Measurements from ENCODE around the gene NDUFA13.

Gene NDUFA13

GRCh38 chr19:19489804-19490204, 26.2 kb upstream of the NDUFA13 start:
- no peak for DNase-seq

GRCh38 chr19:19490214-19490968, 25.6 kb upstream of the NDUFA13 start:
- DNase-seq: peak; percentile 81 to 86

- DNase-seq: no peak
These were observed 24.6 kb upstream of the NDUFA13 start for GRCh38 chr19:19491321-19492025.

DNA sequence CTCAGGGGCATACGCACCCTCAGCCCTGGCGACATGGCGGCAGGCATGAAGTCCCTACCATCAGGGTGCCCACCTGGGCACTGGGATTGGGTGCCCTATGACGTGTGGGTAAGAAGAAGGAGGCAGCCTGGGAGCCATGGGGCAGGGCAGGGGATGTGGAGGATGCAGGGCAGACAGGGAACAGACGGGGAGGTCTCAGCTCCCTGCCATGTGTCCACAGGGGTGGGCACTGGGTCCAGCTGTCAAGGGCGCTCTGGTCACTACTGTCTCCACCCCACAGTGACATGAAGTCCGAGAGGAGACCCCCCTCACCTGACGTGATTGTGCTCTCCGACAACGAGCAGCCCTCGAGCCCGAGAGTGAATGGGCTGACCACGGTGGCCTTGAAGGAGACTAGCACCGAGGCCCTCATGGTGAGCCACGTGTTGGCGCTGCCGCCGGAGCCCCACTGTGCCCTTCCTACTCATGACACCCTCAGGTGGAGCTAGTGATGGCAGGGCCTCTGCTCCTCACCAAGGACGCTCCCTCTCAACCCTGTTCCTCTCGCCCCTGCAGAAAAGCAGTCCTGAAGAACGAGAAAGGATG, 23.9 kb upstream of the NDUFA13 start:
- no peak for DNase-seq

- no peak for DNase-seq
These were observed 22.0 kb upstream of the NDUFA13 start for GRCh38 chr19:19493841-19494546.

- DNase-seq: no peak
These were observed 20.1 kb upstream of the NDUFA13 start for GRCh38 chr19:19495614-19496603.

DNA sequence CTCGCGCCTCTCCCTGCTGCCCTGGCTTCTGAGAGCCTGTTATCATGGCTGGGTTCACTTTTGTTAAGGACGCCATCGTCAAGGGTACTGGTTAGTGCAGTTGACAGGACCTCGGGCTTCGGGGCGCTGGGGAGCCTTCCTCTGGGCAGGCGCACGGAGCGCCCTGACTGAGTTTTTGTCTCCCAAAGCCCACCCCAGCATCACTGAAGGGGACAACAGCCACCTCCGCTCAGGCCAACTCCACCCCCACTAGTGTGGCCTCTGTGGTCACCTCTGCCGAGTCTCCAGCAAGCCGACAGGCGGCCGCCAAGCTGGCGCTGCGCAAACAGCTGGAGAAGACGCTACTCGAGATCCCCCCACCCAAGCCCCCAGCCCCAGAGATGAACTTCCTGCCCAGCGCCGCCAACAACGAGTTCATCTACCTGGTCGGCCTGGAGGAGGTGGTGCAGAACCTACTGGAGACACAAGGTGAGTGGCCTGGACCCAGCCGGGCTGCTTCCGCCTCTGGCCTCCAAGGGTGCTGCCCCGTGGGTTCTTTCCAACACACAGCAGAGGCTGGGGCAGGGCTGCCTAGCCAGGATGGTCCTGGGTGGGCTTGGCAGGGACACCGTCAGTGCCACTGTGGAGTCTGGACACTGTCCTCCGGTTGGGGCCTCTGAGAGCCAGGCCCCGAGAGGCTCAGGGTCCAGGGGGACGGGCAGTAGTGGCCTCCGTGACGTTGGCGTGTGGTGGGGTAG, 17.6 kb upstream of the NDUFA13 start:
- no peak for DNase-seq

GRCh38 chr19:19499272-19499995, 16.6 kb upstream of the NDUFA13 start:
- DNase-seq: no peak

DNA sequence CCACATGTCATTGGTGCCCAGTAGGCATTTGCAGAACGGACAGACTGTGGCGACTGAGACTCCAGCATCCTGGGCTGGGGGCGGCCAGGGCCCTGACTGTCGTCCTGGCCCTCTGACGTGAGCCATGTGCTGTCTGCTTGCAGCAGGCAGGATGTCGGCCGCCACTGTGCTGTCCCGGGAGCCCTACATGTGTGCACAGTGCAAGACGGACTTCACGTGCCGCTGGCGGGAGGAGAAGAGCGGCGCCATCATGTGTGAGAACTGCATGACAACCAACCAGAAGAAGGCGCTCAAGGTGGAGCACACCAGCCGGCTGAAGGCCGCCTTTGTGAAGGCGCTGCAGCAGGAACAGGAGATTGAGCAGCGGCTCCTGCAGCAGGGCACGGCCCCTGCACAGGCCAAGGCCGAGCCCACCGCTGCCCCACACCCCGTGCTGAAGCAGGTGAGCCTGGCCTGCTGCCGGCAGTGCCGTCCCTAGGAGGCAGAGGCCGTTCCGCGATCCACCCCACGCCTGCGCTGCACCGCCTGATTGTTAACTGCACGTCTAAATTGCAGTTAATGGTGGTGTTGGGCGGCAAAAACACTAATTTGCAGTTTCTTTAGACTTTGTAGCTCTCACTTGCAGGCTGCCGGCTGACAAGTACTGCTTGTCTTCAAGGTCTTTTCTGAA, 14.9 kb upstream of the NDUFA13 start:
- DNase-seq: no peak

DNA sequence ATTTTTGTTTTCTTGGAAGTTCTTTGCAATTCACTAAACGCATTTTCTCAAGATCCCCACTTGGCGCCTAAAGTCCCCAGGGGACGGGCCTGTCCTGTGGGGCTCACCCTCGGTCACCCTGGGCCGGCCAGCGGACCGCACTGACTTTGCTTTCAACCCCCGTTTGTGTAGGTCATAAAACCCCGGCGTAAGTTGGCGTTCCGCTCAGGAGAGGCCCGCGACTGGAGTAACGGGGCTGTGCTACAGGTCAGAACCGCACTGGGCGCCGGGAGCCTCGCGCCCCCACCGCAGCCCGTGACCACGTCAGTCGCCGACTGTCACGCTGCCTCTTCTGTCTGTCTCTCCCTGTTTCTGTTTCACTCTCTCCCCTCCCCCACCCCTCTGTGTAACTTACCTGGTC, 14.2 kb upstream of the NDUFA13 start:
- no peak for DNase-seq

- no peak for DNase-seq
These were observed 13.7 kb upstream of the NDUFA13 start for GRCh38 chr19:19502281-19502680.

GRCh38 chr19:19502808-19503602, 13.0 kb upstream of the NDUFA13 start:
- no peak for DNase-seq

- no peak for DNase-seq
These were observed 11.0 kb upstream of the NDUFA13 start for GRCh38 chr19:19504754-19505668.

- DNase-seq: no peak
These were observed 10.2 kb upstream of the NDUFA13 start for GRCh38 chr19:19505669-19506326.

GRCh38 chr19:19506592-19506991, 9.4 kb upstream of the NDUFA13 start:
- DNase-seq: no peak

DNA sequence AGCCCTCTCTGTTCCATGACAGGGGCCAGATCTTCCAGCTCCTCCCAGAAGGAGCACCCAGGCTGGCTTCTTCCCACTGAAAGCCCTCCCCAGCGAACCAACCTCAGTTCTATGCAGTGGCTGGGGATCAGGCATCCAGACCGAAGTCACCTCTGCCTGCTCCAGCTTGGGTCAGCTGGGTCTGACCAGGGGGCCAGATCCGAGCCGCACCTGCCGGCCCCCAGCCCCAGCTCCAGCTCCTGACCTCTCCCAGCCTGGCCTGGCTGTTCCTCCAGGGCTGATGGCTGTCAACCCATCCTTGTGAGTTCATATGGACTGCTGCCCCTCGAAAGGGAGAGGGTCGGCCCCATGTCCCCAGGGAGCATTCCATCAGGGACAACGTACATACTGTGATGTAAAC, 8.7 kb upstream of the NDUFA13 start:
- DNase-seq: no peak

DNA sequence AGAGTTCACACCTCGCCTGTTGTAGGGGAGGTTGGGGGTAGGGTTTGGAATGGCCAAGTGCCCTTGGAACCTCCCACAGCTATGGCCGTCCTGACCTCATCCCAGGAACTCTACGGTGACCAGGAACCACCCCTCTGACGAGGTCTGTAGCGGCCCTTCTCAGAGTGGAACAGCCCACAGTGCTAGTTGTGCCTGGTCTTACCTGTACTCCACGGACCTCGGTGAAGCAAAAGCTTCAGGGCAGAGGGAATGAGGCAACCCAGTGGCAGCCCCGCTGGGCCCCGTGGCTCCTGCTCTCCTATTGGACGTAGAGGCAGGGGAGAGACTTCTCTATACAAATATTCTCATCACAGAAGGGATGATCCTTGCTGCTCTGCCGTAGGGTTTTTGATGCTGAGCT, 7.8 kb upstream of the NDUFA13 start:
- DNase-seq: no peak

- no peak for DNase-seq
These were observed 5.6 kb upstream of the NDUFA13 start for GRCh38 chr19:19510432-19510831.
